GM18951 (cell line): ENCODE data around the gene CHPF.

Experiments
- POLR2A ChIP-seq: IDR thresholded peaks from 4 replicates; pipeline ENCODE4 v1.6.1; 2011; ENCODE audit warnings: mild to moderate bottlenecking; ENCODE audit not compliant: insufficient read length, insufficient read depth; ENCODE audit errors: extremely low read depth
- in situ Hi-C: fragments of 300-500 bp; cut with MboI; formaldehyde crosslinking; loops from one replicate; pipeline ENCODE4 v1.12.0; 2022; ENCODE audit warnings: low sequenced_read_pairs, mixed read lengths, inconsistent platforms; ENCODE audit not compliant: unreplicated experiment

CHPF gene

GRCh38 chr2:219506802-219507526 lies 36.6 kb downstream of the CHPF start:
- in situ Hi-C loops, result no loop called here
- TF ChIP-seq POLR2A, result no peak

DNA sequence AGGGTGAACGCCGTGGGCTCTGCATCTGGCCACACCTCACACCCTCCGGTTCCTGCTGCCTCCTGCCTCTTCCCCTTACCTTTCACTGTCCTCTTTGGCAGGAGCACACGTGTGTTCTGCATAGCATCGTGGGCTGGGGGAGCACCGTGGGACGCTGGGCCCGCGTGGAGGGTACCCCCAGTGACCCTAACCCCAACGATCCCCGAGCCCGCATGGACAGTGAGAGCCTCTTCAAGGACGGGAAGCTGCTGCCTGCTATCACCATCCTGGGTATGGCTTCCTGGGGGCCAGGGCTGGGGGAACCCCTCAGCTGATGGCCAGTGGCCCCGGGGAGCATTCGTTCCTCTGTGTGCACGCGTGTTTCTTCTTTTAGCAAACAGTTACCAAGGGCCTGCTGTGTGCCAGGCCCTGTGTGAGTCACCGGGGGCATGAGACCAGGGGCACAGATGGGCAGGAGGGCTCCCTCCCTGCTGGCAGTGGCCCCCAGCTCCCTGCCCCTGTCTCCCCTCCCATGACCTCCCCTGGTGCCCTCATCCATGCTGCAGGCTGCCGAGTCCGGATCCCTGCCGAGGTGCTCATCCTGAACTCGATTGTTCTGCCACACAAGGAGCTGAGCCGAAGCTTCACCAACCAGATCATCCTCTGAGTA lies 37.3 kb downstream of the CHPF start:
- in situ Hi-C loops, result no loop called here
- TF ChIP-seq POLR2A, result no peak

- no peak for TF ChIP-seq POLR2A
- in situ Hi-C loops, result no loop called here
Measured at GRCh38 chr2:219505585-219505984, 38.0 kb downstream of the CHPF start.

DNA sequence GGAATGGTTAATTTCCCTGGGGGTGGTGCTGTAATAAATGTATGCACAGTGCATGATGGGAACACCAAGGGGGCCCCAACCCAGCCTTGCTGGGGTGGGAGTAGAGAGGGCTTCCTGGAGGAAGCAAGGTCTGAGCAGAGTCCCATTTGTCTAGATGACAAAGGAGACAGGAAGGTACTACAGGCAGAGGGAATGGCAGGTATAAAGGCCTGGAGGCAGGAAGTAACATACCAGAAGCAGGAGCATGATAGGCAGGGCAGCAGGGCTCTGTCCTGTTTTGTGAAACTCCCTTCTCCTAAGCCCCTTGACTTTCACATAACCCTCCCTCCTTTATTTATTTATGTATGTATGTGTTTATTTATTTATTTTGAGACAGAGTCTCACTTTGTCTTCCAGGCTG lies 41.0 kb downstream of the CHPF start:
- in situ Hi-C loops, result no loop called here

GRCh38 chr2:219501849-219502248 lies 41.8 kb downstream of the CHPF start:
- TF ChIP-seq POLR2A, result no peak
- in situ Hi-C loops, result no loop called here

More for the DNA sequence above, 41.0 kb downstream of the CHPF start:
- TF ChIP-seq POLR2A, result no peak

- no peak for TF ChIP-seq POLR2A
- in situ Hi-C loops, result no loop called here
Measured at GRCh38 chr2:219500135-219500534, 43.5 kb downstream of the CHPF start.

- in situ Hi-C loops, result no loop called here
- no peak for TF ChIP-seq POLR2A
Measured at GRCh38 chr2:219499555-219499954, 44.1 kb downstream of the CHPF start.

DNA sequence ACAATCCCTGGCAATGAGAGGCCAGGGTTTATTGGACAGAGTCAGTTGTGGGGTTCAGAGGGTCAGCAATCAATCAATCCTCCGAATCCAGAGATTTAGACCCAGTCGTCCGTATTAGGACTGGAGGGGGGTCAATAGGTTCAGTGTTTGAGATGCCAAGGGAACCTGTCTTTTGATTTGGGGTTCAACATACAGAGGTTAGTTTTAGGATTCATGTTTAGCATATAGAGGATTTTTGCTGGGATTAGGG lies 44.6 kb downstream of the CHPF start:
- in situ Hi-C loops, result no loop called here
- no peak for TF ChIP-seq POLR2A

DNA sequence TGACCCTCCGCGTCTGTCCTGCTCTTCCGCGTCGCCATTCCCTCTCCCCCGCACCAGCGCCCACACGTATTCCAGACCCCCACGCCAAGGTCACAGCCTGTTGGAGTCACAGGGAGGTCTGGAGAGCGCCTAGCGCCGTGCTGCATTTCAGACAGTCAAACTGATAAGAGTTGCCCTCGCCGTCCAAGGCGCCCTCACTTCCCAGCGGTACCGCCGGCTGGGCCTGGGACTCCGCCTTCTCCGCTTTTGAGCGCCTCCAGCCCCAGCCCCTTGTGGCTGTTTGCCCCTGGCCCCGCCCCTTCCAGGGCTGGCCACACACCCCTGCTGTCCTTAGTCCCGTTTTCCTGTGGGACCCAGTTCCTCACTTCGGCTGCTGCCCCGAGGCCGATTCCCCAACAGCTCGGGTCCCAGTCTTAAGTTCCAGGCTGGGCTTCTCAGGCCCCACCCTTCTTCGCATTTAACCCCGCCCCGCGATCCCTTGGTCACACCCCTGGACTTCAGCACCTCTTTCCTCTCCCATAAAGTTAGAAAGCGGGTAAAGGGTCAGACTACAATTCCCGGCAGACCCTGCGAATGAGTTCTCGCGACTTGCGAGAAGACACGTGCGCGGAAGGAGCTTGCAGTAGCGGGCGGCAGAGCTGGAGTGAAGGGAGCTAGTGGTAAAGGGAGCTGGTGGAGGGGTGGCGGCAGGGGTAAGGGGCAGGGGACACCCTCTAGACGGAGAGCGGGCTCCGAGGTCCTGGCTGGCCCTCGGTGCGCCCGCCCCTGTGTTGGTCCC lies 45.1 kb downstream of the CHPF start, which contains the start of gene GMPPA:
TSS of gene GMPPA (plus strand) at position 612 of the 778 bp plus-strand sequence. CDS start 1,085 bp downstream, outside the sequence.
- in situ Hi-C loops, result no loop called here
- peak; percentile 90 for TF ChIP-seq POLR2A

GRCh38 chr2:219497495-219498279 lies 45.9 kb downstream of the CHPF start:
- in situ Hi-C loops, result no loop called here
- peak; percentile 18 for TF ChIP-seq POLR2A

DNA sequence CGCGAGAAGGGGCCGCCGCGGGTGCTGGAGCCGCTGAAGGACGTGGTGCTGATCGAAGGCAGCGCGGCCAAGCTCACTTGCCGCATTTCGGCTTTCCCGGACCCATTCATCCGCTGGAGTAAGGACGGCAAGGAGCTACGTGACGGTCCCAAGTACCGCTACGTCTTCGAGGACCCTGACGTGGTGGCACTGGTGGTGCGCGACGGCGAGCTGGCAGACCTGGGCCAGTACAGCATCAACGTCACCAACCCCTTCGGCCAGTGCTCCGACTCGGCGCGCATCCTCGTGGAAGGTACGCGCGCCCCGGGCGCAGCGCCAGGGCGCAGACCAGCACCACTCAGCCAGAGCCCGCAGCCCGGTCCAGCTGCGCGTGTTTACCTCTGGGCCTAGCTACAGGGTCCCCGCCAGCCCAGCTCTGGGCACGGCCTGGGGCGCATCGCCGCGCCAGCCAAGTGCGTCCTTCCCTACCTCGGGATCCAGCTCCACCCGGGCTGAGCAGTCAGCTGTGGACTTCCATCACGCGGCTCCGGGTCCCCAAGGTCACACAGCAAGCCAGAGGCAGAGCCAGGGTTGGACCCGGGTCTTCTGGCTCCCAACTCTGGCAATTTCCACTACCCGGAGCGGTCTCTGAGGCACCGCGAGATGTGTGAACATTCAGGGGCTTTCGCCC lies 46.6 kb downstream of the CHPF start:
- TF ChIP-seq POLR2A, result no peak
- in situ Hi-C loops, result no loop called here

DNA sequence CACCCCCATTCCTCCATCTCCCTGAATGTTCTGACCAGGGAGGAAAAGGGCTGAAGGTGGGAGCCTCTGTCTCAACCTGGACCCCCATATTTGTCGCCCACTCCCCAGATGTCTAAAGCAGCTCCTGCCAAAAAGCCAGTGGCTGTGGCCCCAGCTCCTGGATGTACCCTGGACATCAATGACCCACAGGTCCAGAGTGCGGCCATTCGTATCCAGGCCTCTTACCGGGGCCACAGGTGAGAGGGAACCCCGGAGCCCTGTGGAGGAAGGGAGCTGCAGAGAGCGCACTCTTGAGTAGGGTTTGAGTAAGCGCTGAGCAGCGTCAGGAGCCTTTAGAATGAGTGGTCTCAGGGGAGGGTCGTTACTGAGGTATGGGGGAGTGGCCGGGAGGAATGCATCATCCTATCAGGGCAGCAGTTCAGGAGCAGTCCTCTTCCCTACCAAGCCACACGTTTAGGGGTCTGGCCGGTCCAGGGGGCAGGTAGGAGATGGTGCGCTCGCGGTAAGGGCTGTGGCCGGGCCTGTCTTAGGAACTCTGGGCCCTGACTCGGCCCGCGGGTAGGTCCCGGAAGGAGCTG lies 47.3 kb downstream of the CHPF start:
- no peak for TF ChIP-seq POLR2A
- in situ Hi-C loops, result no loop called here

GRCh38 chr2:219495531-219496122 lies 48.0 kb downstream of the CHPF start:
- in situ Hi-C loops, result no loop called here
- no peak for TF ChIP-seq POLR2A
